ENCODE results near the gene RIC3.

GRCh38 chr11:8091721-8092120 is 77.1 kb downstream of the RIC3 start:
- TF ChIP-seq CTCF (conservative IDR thresholded peaks at IDR 0.05; ENCODE audit: low read depth, low read length), result no peak
- no peak for TF ChIP-seq EZH2 (IDR thresholded peaks at IDR 0.05; ENCODE audit: low read length, unreplicated experiment)
- TF ChIP-seq EZH2phosphoT487 (IDR thresholded peaks at IDR 0.05; ENCODE audit: borderline replicate concordance, low read length), result no peak
